Neural progenitor cell (in vitro differentiated cells): ENCODE data around the gene THRB. TPM values are rescaled to one million over a fixed set of nuclear protein-coding genes. Genes with fewer than 3 reads are reported as not detected.

Source experiments
- DNase-seq: peaks from one replicate; pipeline ENCODE4 v3.0.0-alpha.2; 2016; ENCODE audit warnings: low spot score
- H2AFZ ChIP-seq: fragments of 200-600 bp; sonication (generic); replicated peaks from 2 replicates; pipeline ENCODE4 v1.6.1; 2016; ENCODE audit warnings: antibody characterized with exemption
- H3F3A ChIP-seq: fragments of 200-600 bp; sonication (generic); 2 replicates; pipeline ENCODE4 v1.6.1; 2016; ENCODE audit warnings: antibody characterized with exemption, low read depth
- H3K27ac ChIP-seq: fragments of 200-600 bp; sonication (generic); 2 replicates; pipeline ENCODE4 v1.5.1; 2016; ENCODE audit warnings: mild to moderate bottlenecking
- H3K27me3 ChIP-seq: fragments of 200-600 bp; sonication (generic); 2 replicates; pipeline ENCODE4 v1.6.1; 2016; ENCODE audit warnings: mild to moderate bottlenecking, moderate library complexity
- H3K36me3 ChIP-seq: fragments of 200-600 bp; sonication (generic); 2 replicates; pipeline ENCODE4 v1.5.1; 2016
- H3K4me1 ChIP-seq: fragments of 200-600 bp; sonication (generic); 2 replicates; pipeline ENCODE4 v1.6.1; 2016; ENCODE audit warnings: mixed run types
- H3K4me2 ChIP-seq: fragments of 200-600 bp; sonication (generic); 2 replicates; pipeline ENCODE4 v1.6.1; 2016
- H3K4me3 ChIP-seq: fragments of 200-600 bp; sonication (generic); 2 replicates; pipeline ENCODE4 v1.5.1; 2016
- H3K79me2 ChIP-seq: fragments of 200-600 bp; sonication (generic); 2 replicates; pipeline ENCODE4 v1.6.1; 2016; ENCODE audit warnings: low read depth
- H3K9ac ChIP-seq: fragments of 200-600 bp; sonication (generic); 2 replicates; pipeline ENCODE4 v1.6.1; 2016
- H3K9me3 ChIP-seq: fragments of 200-600 bp; sonication (generic); 2 replicates; pipeline ENCODE4 v1.5.1; 2016; ENCODE audit warnings: low read depth
- H4K20me1 ChIP-seq: fragments of 200-600 bp; sonication (generic); 2 replicates; pipeline ENCODE4 v1.6.1; 2016; ENCODE audit warnings: low read depth
- H3K27ac Mint-ChIP-seq: 3 replicates; pipeline ENCODE4 v1.8.0; 2021; ENCODE audit warnings: mixed read lengths
- H3K27me3 Mint-ChIP-seq: 2 replicates; pipeline ENCODE4 v1.8.0; 2022; ENCODE audit warnings: low read depth, mild to moderate bottlenecking, inconsistent platforms, moderate library complexity, mixed read lengths; ENCODE audit not compliant: insufficient read depth
- H3K36me3 Mint-ChIP-seq: 3 replicates; pipeline ENCODE4 v1.8.0; 2021; ENCODE audit warnings: mixed read lengths
- H3K4me1 Mint-ChIP-seq: 3 replicates; pipeline ENCODE4 v1.8.0; 2021; ENCODE audit warnings: mixed read lengths
- H3K4me3 Mint-ChIP-seq: 3 replicates; pipeline ENCODE4 v1.8.0; 2021; ENCODE audit warnings: mild to moderate bottlenecking, moderate library complexity, mixed read lengths
- H3K9me3 Mint-ChIP-seq: 3 replicates; pipeline ENCODE4 v1.8.0; 2020; ENCODE audit warnings: mixed read lengths
- CTCF ChIP-seq: fragments of 200-600 bp; sonication (generic); IDR thresholded peaks from 2 replicates; pipeline ENCODE4 v1.5.1; 2017; ENCODE audit warnings: antibody characterized with exemption, mild to moderate bottlenecking
- EZH2 ChIP-seq: fragments of 200-600 bp; sonication (generic); IDR thresholded peaks from 2 replicates; pipeline ENCODE4 v1.6.1; 2017; ENCODE audit warnings: antibody characterized with exemption, mild to moderate bottlenecking, moderate library complexity
- EZH2phosphoT487 ChIP-seq: fragments of 200-600 bp; sonication (generic); IDR thresholded peaks from 2 replicates; pipeline ENCODE4 v1.6.1; 2017; ENCODE audit warnings: antibody characterized with exemption
- total RNA-seq: library from RNA; depleted of rRNA; stranded (reverse); fragments of >200 nt; gene quantifications from 2 replicates; pipeline ENCODE4 v1.2.3, GENCODE V29; 2015; ENCODE audit warnings: low replicate concordance

Gene THRB
- total RNA-seq, 1 donor from 2014 or later, result 1.2 TPM

DNA sequence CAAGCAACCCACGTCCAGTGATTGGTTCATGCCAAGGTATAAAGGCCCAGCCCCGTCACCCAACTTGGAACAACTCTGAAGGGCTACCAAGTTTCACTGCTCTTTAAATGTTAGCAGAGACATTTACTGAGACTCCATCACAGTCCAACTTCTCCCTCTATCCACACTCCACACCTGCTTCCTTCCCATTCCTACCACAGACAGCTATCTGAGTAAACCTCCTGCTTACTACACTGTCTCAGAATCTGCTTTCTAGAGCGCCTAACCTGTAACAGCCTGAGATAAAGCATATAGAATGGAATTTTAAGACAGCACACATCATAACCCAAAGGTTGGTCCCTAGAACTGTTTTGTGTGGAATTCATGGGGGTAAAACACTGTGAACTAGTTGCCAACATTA is 106.5 kb downstream of the THRB start:
- TF ChIP-seq EZH2phosphoT487 (no peak), EZH2 (no peak), CTCF (no peak)
- no peak overlapping the region for H2AFZ ChIP-seq
- H3K4me3 ChIP-seq, result no peak overlapping the region
- no peaks in the 10 kb centered on the region for H3K27me3 ChIP-seq
- Mint-ChIP-seq H3K4me3 (no peak overlapping the region), H3K4me1 (peaks cover 8% of the 10 kb centered on the region), H3K9me3 (no peaks in the 10 kb centered on the region), H3K36me3 (no peaks in the 10 kb centered on the region), H3K27ac (no peak overlapping the region), H3K27me3 (no peaks in the 10 kb centered on the region)
- H3K79me2 ChIP-seq, result no peaks in the 10 kb centered on the region
- no peaks in the 10 kb centered on the region for H4K20me1 ChIP-seq
- peaks cover 9% of the 10 kb centered on the region for H3K4me1 ChIP-seq
- H3K4me2 ChIP-seq, result no peak overlapping the region
- DNase-seq, result no peak
- H3K27ac ChIP-seq, result no peak overlapping the region
- no peaks in the 10 kb centered on the region for H3F3A ChIP-seq
- no peak overlapping the region for H3K9ac ChIP-seq
- no peaks in the 10 kb centered on the region for H3K36me3 ChIP-seq
- no peaks in the 10 kb centered on the region for H3K9me3 ChIP-seq

DNA sequence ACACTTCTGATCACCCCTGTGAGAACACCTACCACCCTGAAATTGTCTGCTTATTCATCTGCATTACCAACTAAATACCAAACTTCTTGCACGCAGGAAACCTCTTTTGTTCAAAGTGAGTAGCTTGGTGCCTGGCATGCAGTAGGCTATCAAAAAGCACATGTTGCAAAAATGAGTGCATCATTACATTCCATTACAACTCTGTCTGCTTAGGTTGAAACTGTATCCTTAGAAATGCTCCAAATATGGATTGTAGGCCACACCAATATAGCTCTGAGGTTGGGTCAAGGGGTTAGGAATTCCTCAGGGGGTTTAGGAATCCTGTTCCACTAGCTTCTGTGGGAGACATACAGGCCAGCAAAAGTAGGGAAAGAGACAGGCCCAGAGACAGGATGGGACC is 107.2 kb downstream of the THRB start:
- H3K4me1 ChIP-seq, result peaks cover 9% of the 10 kb centered on the region
- no peaks in the 10 kb centered on the region for H3K9me3 ChIP-seq
- no peaks in the 10 kb centered on the region for H3K27me3 ChIP-seq
- Mint-ChIP-seq H3K4me1 (peaks cover 8% of the 10 kb centered on the region), H3K9me3 (no peaks in the 10 kb centered on the region), H3K36me3 (no peaks in the 10 kb centered on the region), H3K27ac (no peak overlapping the region), H3K27me3 (no peaks in the 10 kb centered on the region), H3K4me3 (no peak overlapping the region)
- H4K20me1 ChIP-seq, result no peaks in the 10 kb centered on the region
- no peaks in the 10 kb centered on the region for H3F3A ChIP-seq
- TF ChIP-seq EZH2 (no peak), EZH2phosphoT487 (no peak), CTCF (no peak)
- H2AFZ ChIP-seq, result no peak overlapping the region
- no peaks in the 10 kb centered on the region for H3K36me3 ChIP-seq
- no peak overlapping the region for H3K9ac ChIP-seq
- no peak for DNase-seq
- H3K4me3 ChIP-seq, result no peak overlapping the region
- H3K27ac ChIP-seq, result no peak overlapping the region
- H3K79me2 ChIP-seq, result no peaks in the 10 kb centered on the region
- no peak overlapping the region for H3K4me2 ChIP-seq

DNA sequence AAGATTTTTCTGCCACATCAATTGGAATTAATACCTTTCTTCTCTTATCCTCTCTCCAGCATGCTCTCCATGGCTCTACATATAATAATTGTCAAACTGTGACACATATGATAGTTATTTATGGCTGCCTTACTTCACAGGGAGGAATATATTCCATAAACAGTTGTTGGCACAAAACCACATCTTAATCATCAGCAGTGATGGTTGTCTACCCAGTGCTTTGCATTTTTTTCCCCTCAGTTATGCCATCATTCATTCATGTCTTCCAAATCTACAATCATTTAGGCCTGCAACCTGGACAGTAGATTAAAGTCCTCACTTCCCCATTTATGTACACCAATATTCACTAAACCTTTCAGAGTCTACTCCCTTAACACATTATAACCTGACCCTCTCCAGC is 107.7 kb downstream of the THRB start:
- Histone ChIP-seq H4K20me1 (no peaks in the 10 kb centered on the region), H3K4me1 (peaks cover 9% of the 10 kb centered on the region), H3K4me2 (no peak overlapping the region), H3K9ac (no peak overlapping the region), H3K79me2 (no peaks in the 10 kb centered on the region), H3K27ac (no peak overlapping the region), H2AFZ (no peak overlapping the region), H3K36me3 (no peaks in the 10 kb centered on the region), H3K9me3 (no peaks in the 10 kb centered on the region), H3K27me3 (no peaks in the 10 kb centered on the region), H3F3A (no peaks in the 10 kb centered on the region), H3K4me3 (no peak overlapping the region)
- no peaks in the 10 kb centered on the region for H3K27me3 Mint-ChIP-seq
- H3K4me1 Mint-ChIP-seq, result peaks cover 8% of the 10 kb centered on the region
- no peaks in the 10 kb centered on the region for H3K9me3 Mint-ChIP-seq
- H3K36me3 Mint-ChIP-seq, result no peaks in the 10 kb centered on the region
- no peak overlapping the region for H3K4me3 Mint-ChIP-seq
- H3K27ac Mint-ChIP-seq, result no peak overlapping the region
- no peak for DNase-seq
- TF ChIP-seq EZH2phosphoT487, result no peak
- TF ChIP-seq EZH2, result no peak
- TF ChIP-seq CTCF, result no peak

DNA sequence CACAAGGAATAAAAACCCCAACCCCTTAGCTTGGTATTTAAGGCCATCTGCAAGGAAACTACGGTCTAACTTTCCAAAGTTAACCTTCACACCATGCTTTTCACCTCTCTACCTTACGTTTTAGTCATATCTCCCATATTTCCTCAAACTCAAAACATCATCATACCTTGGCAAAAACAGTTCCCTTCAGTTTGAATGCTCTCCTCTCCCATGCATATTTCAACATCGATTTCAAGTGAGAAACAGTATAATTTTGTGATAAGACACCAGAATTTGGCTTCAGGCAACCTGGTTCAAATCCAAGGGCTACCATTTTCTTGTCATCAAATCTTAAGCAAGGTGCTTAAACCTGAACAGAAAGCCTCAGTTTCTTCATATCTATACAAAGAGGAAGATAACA is 108.2 kb downstream of the THRB start:
- Mint-ChIP-seq H3K9me3 (no peaks in the 10 kb centered on the region), H3K27ac (no peak overlapping the region), H3K4me1 (peaks cover 8% of the 10 kb centered on the region), H3K36me3 (no peaks in the 10 kb centered on the region), H3K4me3 (no peak overlapping the region), H3K27me3 (no peaks in the 10 kb centered on the region)
- Histone ChIP-seq H4K20me1 (no peaks in the 10 kb centered on the region), H3K4me2 (no peak overlapping the region), H3K27ac (no peak overlapping the region), H3K27me3 (no peaks in the 10 kb centered on the region), H3F3A (no peaks in the 10 kb centered on the region), H3K9me3 (no peaks in the 10 kb centered on the region), H3K4me1 (peaks cover 9% of the 10 kb centered on the region), H3K4me3 (no peak overlapping the region), H3K9ac (no peak overlapping the region), H3K36me3 (no peaks in the 10 kb centered on the region), H3K79me2 (no peaks in the 10 kb centered on the region), H2AFZ (no peak overlapping the region)
- TF ChIP-seq EZH2, result no peak
- no peak for TF ChIP-seq EZH2phosphoT487
- TF ChIP-seq CTCF, result no peak
- no peak for DNase-seq
